Heart right ventricle (tissue), 16 donors: ENCODE results near the gene RAP1GAP2. TPM values are rescaled to one million over a fixed set of nuclear protein-coding genes. Genes with fewer than 3 reads are reported as not detected.

ENCODE experiments used
- ATAC-seq, 8 donors: fragments of 200-7000 bp; cut with Tn5 transposase; one replicate each; pipeline ENCODE4 v1.9.1; 2020; ENCODE audit warnings: mild to moderate bottlenecking in 8 of 8, moderate library complexity in 8 of 8, moderate number of reproducible peaks in 1 of 8
- DNase-seq, 2 donors: peaks; one replicate each; pipeline ENCODE4 v3.0.0-alpha.2; 2020
- H3K27ac ChIP-seq, 10 donors: fragments of 200-600 bp; sonication (generic) in 2 of 10; one replicate each; pipeline versions ENCODE4 v1.5.0 to v1.8.0; 2020 to 2022; ENCODE audit warnings: mild to moderate bottlenecking in 3 of 10
- H3K27me3 ChIP-seq, 7 donors: fragments of 200-600 bp; one replicate each; pipeline ENCODE4 v1.8.0; 2021 to 2022; ENCODE audit warnings: mild to moderate bottlenecking in 2 of 7
- H3K36me3 ChIP-seq, 9 donors: fragments of 200-600 bp; sonication (generic) in 1 of 9; one replicate each; pipeline versions ENCODE4 v1.5.0 to v1.8.0; 2020 to 2022; ENCODE audit warnings: mild to moderate bottlenecking in 2 of 9
- H3K4me1 ChIP-seq, 9 donors: fragments of 200-600 bp; sonication (generic) in 1 of 9; one replicate each; pipeline versions ENCODE4 v1.5.0 to v1.8.0; 2020 to 2022; ENCODE audit warnings: mild to moderate bottlenecking in 4 of 9
- H3K4me3 ChIP-seq, 10 donors: fragments of 200-600 bp; sonication (generic) in 2 of 10; one replicate each; pipeline versions ENCODE4 v1.5.0 to v1.8.0; 2020 to 2022; ENCODE audit warnings: mild to moderate bottlenecking in 7 of 10, moderate library complexity in 2 of 10
- H3K9me3 ChIP-seq, 11 donors: fragments of 200-600 bp in 10 of 11; sonication (generic) in 2 of 11; one replicate each; pipeline versions ENCODE4 v1.5.0 to v1.8.0; 2013 to 2022; ENCODE audit warnings: mild to moderate bottlenecking in 2 of 11, control low read depth in 1 of 11, moderate library complexity in 1 of 11
- WGBS, 2 donors: extraction: QIAGEN DNeasy Blood & Tissue Kit; methylation state at CpG; one replicate each; pipeline ENCODE4 v1.1.7; 2013; ENCODE audit warnings: inconsistent platforms in 1 of 2; 5-methylcytosine and 5-hydroxymethylcytosine counted together
- intact Hi-C, 10 donors: fragments of 100-400 bp; cut with DNase I; formaldehyde crosslinking; loops; one replicate each; pipeline versions ENCODE4 v1.11.1 to v1.14.2; 2022
- polyA plus RNA-seq, 2 donors: library from polyadenylated mRNA; stranded (reverse); fragments of 200-250 nt; gene quantifications; one replicate each; pipeline ENCODE4 v1.2.3, GENCODE V29; 2013
- total RNA-seq, 10 donors: library from RNA; stranded (reverse); fragmentation: NEBNext Ultra II Directional in 3 of 10; extraction: Animal tissue kit (Norgen Biotek cat#: 25700) in 3 of 10; gene quantifications; one replicate each; pipeline versions ENCODE4 v1.2.1 to v1.2.4, GENCODE V29; 2021 to 2023
- TF ChIP-seq, protein P1 (sequence below), 9 donors: fragments of 200-600 bp; sonication (generic) in 2 of 9; IDR thresholded peaks; one replicate each; pipeline versions ENCODE4 v1.5.0 to v1.8.0; 2021 to 2022; ENCODE audit warnings: antibody characterized with exemption in 9 of 9, mild to moderate bottlenecking in 5 of 9, moderate library complexity in 1 of 9
- donor health status: Arrhythmogenic right ventricular cardiomyopathy.
- donor health status: ischemic (EF 13 %, LVEDD 7.1; RV severe dilation, severe dysfunction).
- donor health status: healthy with polysubstance abuse.
- donor health status: DM: no; HTN: yes; CAD: no.
- donor health status: DM: no; HTN: no; CAD: no.
- donor health status: ischemic (EF 25% LVEDD 6.9; RV normal size, moderate dysfunction).
- donor health status: ischemic (EF 25% LVEDD 5.7; RV mildly dilated, moderate dysfunction).
- donor health status: healthy.
- donor health status: DM: yes; HTN: yes; CAD: no.
- donor health status: Ischemic cardiomyopathy.
- donor health status: ischemic (EF 35%, LVEDD 5.7; RV mildly dilated, moderate dysfunction).
- donor health status: nonischemic (EF 11% LVEDD 7.7; RV severe dilation, severe dysfunction).
- donor health status: DM: yes; HTN: yes; CAD: no.
- donor health status: PGD.
- donor health status: ischemic (EF 29% LVEDD 5.4; RV normal size, mild dysfunction).
- donor health status: nonischemic (EF 23%, LVEDD 6.1; RV moderate dilation, normal function).

The RAP1GAP2 gene
- total and polyA plus RNA-seq, 12 donors, result 9.5 to 51.3 (median 34.6) TPM

GRCh38 chr17:3026856-3027751, 230.9 kb downstream of the RAP1GAP2 start:
- TF ChIP-seq, protein P1, sequence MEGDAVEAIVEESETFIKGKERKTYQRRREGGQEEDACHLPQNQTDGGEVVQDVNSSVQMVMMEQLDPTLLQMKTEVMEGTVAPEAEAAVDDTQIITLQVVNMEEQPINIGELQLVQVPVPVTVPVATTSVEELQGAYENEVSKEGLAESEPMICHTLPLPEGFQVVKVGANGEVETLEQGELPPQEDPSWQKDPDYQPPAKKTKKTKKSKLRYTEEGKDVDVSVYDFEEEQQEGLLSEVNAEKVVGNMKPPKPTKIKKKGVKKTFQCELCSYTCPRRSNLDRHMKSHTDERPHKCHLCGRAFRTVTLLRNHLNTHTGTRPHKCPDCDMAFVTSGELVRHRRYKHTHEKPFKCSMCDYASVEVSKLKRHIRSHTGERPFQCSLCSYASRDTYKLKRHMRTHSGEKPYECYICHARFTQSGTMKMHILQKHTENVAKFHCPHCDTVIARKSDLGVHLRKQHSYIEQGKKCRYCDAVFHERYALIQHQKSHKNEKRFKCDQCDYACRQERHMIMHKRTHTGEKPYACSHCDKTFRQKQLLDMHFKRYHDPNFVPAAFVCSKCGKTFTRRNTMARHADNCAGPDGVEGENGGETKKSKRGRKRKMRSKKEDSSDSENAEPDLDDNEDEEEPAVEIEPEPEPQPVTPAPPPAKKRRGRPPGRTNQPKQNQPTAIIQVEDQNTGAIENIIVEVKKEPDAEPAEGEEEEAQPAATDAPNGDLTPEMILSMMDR (IDR thresholded peaks at IDR 0.05), result no peak
- intact Hi-C loops, result no loop called here
- Histone ChIP-seq H3K4me1 (peaks cover 2 to 28% (median 20%) of the 10 kb centered on the region in 9 donors), H3K27me3 (no peaks in the 10 kb centered on the region), H3K36me3 (peaks cover 0 to 26% (median 0%) of the 10 kb centered on the region in 9 donors), H3K27ac (peak overlapping the region in 1 of 10 donors; percentile 5), H3K4me3 (no peak overlapping the region), H3K9me3 (peaks cover 0 to 25% (median 11%) of the 10 kb centered on the region in 11 donors)
- WGBS, 2 donors, result 74 to 77% methylated on average over 31 of the region's 31 CpGs
- no peak for DNase-seq
- peak in 2 of 8 donors; percentile 27 for ATAC-seq

DNA sequence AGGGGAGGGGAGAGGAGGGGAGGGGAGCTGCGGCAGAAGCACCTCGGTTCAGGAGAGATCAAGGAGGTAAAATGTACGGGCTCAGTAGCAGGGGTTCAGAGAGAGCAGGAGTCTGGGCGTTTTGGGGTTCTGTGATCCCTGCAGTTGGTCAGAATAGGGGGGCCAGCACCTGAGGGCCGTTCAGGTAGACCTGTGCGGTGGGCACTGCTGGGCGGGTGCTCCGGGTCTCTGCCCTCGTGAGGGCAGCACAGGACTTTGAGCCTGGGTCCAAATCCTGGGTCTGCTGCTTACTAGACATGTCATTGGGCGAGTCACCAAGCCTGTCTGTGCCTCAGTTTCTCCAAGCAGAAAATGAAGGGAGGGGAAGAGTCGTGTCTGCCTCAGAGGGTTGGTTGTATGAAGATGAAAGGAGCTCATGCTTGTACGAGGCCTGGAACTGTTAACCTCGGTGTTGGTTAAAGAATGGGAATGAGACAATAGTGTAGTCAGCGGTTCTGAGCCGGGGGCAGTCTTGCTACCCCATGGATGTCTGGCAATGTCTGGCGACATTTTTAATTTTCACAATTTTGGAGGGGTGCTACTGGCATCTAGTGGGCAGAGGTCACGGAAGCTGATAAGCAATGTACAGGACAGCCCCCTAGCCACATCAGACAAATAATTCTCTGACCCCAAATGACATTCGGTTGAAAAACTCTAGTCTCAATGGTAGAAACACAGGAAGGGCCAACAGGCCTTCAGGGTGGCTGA, 231.7 kb downstream of the RAP1GAP2 start:
- no peak overlapping the region for H3K4me3 ChIP-seq
- peaks cover 2 to 28% (median 20%) of the 10 kb centered on the region in 9 donors for H3K4me1 ChIP-seq
- 87 to 89% methylated on average over 18 of the region's 18 CpGs for whole genome bisulfite sequencing, 2 donors
- H3K27me3 ChIP-seq, result no peaks in the 10 kb centered on the region
- ATAC-seq (no peak), DNase-seq (no peak)
- intact Hi-C loops, result no loop called here
- H3K36me3 ChIP-seq, result peaks cover 0 to 23% (median 0%) of the 10 kb centered on the region in 9 donors
- peak overlapping the region in 3 of 10 donors; percentile 0 to 6 (median 5) for H3K27ac ChIP-seq
- H3K9me3 ChIP-seq, result peaks cover 0 to 17% (median 4%) of the 10 kb centered on the region in 11 donors
- TF ChIP-seq, protein P1 (IDR thresholded peaks at IDR 0.05), result no peak

DNA sequence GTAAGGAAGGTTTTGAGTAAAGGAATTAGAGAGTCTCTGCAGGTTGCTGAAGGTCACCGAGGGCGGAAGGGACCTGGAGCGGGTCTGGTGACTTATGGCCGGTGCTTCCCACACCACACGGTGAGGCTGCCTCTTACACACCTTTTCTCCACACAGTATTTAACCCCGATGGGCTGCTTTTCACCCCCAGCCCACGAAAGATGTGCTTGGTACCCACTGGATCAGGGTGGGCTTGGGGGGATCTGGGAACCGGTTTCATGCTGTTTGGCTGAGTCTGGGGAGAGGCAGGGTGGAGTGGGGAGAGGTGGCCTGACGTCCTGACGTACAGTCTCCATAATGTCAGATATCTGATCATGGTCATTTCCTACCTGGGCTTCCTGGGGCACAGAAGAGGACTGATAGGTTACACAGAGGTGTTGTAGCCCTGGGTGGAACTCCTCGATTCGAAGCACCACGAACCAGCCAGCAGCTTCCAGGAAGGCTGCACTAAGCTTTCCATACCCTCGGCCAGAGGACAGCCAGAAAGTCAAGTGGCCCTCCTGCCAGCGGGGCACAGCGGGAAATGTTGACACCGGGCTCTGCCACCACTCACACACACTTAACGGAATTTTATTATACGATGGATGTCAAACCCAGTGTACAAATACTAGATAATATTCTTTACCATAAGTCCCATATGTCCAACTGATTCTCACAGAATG, 233.1 kb downstream of the RAP1GAP2 start:
- Histone ChIP-seq H3K4me3 (no peak overlapping the region), H3K4me1 (peaks cover 2 to 28% (median 22%) of the 10 kb centered on the region in 9 donors), H3K27me3 (no peaks in the 10 kb centered on the region), H3K9me3 (peaks cover 0 to 3% (median 0%) of the 10 kb centered on the region in 11 donors), H3K36me3 (peaks cover 0 to 22% (median 0%) of the 10 kb centered on the region in 9 donors), H3K27ac (peak overlapping the region; percentile 59 to 91 (median 80))
- peak; percentile 64 to 90 (median 82) for ATAC-seq
- intact Hi-C loops, result no loop called here
- DNase-seq, result peak; percentile 64 to 72
- TF ChIP-seq, protein P1 (IDR thresholded peaks at IDR 0.05), result no peak
- WGBS, 2 donors, result 49 to 60% methylated on average over 19 of the region's 19 CpGs
